ENCODE results near the gene SPATA33. TPM values are rescaled to one million over a fixed set of nuclear protein-coding genes. Genes with fewer than 3 reads are reported as not detected.
A peak's percentile ranks its signal among the peaks of the same experiment; 100 is the strongest.

The SPATA33 gene
- 9.7 TPM for polyA plus RNA-seq (2013, experiment 1 of 2)
- 8.6 TPM for polyA plus RNA-seq (2013, experiment 2 of 2)

- H3K79me1 ChIP-seq (replicated peaks; ENCODE audit: low read length, poor library complexity, severe bottlenecking): peaks cover 23% of the 10 kb centered on the region
- no peak within 1 kb of the TSS for H2BK12ac ChIP-seq (ENCODE audit: low read length in 2 of 2)
- peak within 1 kb of the TSS; percentile 97 for H3K4me2 ChIP-seq (ENCODE audit: low read length, poor library complexity, severe bottlenecking)
- H3K23ac ChIP-seq (ENCODE audit: low read length in 2 of 2): peak within 1 kb of the TSS in 1 of 2 experiments; percentile 70
- H3K18ac ChIP-seq (ENCODE audit: low read depth in 1 of 2, low read length in 2 of 2): peak within 1 kb of the TSS; percentile 94
- peaks cover 16% of the 10 kb centered on the region for H3K4me1 ChIP-seq (ENCODE audit: control insufficient read depth, insufficient read depth, low read depth, low read length)
- peak within 1 kb of the TSS; percentile 89 to 96 for H3K4me3 ChIP-seq (ENCODE audit: insufficient read depth in 1 of 2, low read depth in 1 of 2, low read length in 2 of 2)
- H2BK120ac ChIP-seq (ENCODE audit: low read depth, low read length): peak within 1 kb of the TSS; percentile 71
- H2AFZ ChIP-seq (ENCODE audit: low read depth, low read length): peak within 1 kb of the TSS; percentile 60
- peak within 1 kb of the TSS; percentile 52 for H2BK5ac ChIP-seq (ENCODE audit: low read depth, low read length, poor library complexity, severe bottlenecking)
- no peaks in the 10 kb centered on the region for H3K27me3 ChIP-seq (ENCODE audit: control insufficient read depth in 1 of 2, insufficient read depth in 1 of 2, low read length in 2 of 2)
- no peaks in the 10 kb centered on the region for H3K9me3 ChIP-seq (ENCODE audit: control insufficient read depth, low read length)
- under 1% methylated on average over 94 of the region's 99 CpGs for WGBS
- peak within 1 kb of the TSS; percentile 99 for H4K8ac ChIP-seq (ENCODE audit: low read length)
- H3K9ac ChIP-seq (ENCODE audit: low read length): peak within 1 kb of the TSS; percentile 93
- peak within 1 kb of the TSS; percentile 98 for H4K91ac ChIP-seq (ENCODE audit: low read length)
- peaks cover 27 to 30% of the 10 kb centered on the region in 2 experiments for H3K36me3 ChIP-seq (ENCODE audit: control insufficient read depth in 1 of 2, insufficient read depth in 2 of 2, low read depth in 1 of 2, low read length in 2 of 2)
- H3K4ac ChIP-seq (ENCODE audit: low read depth in 1 of 2, low read length in 2 of 2): peak within 1 kb of the TSS; percentile 64 to 87
- peak; percentile 85 for DNase-seq
- peak within 1 kb of the TSS; percentile 85 for H2BK15ac ChIP-seq (ENCODE audit: low read depth, poor library complexity, severe bottlenecking)
- peak within 1 kb of the TSS in 1 of 2 experiments; percentile 42 for H3K14ac ChIP-seq (ENCODE audit: low read length in 2 of 2)
- no peak within 1 kb of the TSS for H2AK5ac ChIP-seq (ENCODE audit: low read length, severe bottlenecking)
- H3K27ac ChIP-seq (ENCODE audit: low read length, poor library complexity, severe bottlenecking): peak within 1 kb of the TSS; percentile 58
These were observed at the start of gene SPATA33, which contains the start of gene CHMP1A for GRCh38 chr16:89657442-89658220. SPATA33 (plus strand) TSS chr16:89657836; CDS start chr16:89657912, 76 bp downstream. CHMP1A (minus strand) TSS chr16:89657708; CDS start chr16:89657588, 120 bp downstream.

GRCh38 chr16:89607937-89608740 lies 49.5 kb upstream of the SPATA33 start:
- no peaks in the 10 kb centered on the region for H3K79me1 ChIP-seq (replicated peaks; ENCODE audit: low read length, poor library complexity, severe bottlenecking)

GRCh38 chr16:89610108-89610453 lies 47.6 kb upstream of the SPATA33 start:
- Histone ChIP-seq H3K14ac (ENCODE audit: low read length in 2 of 2) (no peak overlapping the region), H3K4ac (ENCODE audit: low read depth in 1 of 2, low read length in 2 of 2) (no peak overlapping the region), H3K79me1 (replicated peaks; ENCODE audit: low read length, poor library complexity, severe bottlenecking) (no peaks in the 10 kb centered on the region), H3K27me3 (ENCODE audit: control insufficient read depth in 1 of 2, insufficient read depth in 1 of 2, low read length in 2 of 2) (peaks cover 0 to 48% of the 10 kb centered on the region in 2 experiments), H3K27ac (ENCODE audit: low read length, poor library complexity, severe bottlenecking) (no peak overlapping the region), H2AFZ (ENCODE audit: low read depth, low read length) (no peak overlapping the region), H3K4me3 (ENCODE audit: insufficient read depth in 1 of 2, low read depth in 1 of 2, low read length in 2 of 2) (no peak overlapping the region), H2BK12ac (ENCODE audit: low read length in 2 of 2) (no peak overlapping the region), H2BK5ac (ENCODE audit: low read depth, low read length, poor library complexity, severe bottlenecking) (no peak overlapping the region), H3K36me3 (ENCODE audit: control insufficient read depth in 1 of 2, insufficient read depth in 2 of 2, low read depth in 1 of 2, low read length in 2 of 2) (no peaks in the 10 kb centered on the region), H2BK120ac (ENCODE audit: low read depth, low read length) (no peak overlapping the region), H3K9me3 (ENCODE audit: control insufficient read depth, low read length) (no peaks in the 10 kb centered on the region), H3K9ac (ENCODE audit: low read length) (no peak overlapping the region), H3K4me1 (ENCODE audit: control insufficient read depth, insufficient read depth, low read depth, low read length) (peaks cover 21% of the 10 kb centered on the region), H2BK15ac (ENCODE audit: low read depth, poor library complexity, severe bottlenecking) (no peak overlapping the region), H3K18ac (ENCODE audit: low read depth in 1 of 2, low read length in 2 of 2) (no peak overlapping the region), H3K23ac (ENCODE audit: low read length in 2 of 2) (no peak overlapping the region), H4K8ac (ENCODE audit: low read length) (no peak overlapping the region), H3K4me2 (ENCODE audit: low read length, poor library complexity, severe bottlenecking) (no peak overlapping the region), H4K91ac (ENCODE audit: low read length) (no peak overlapping the region), H2AK5ac (ENCODE audit: low read length, severe bottlenecking) (no peak overlapping the region)
- WGBS: 100% methylated on average over 1 of the region's 1 CpG
- DNase-seq: no peak

More at GRCh38 chr16:89607937-89608740, 49.5 kb upstream of the SPATA33 start:
- Histone ChIP-seq H4K8ac (ENCODE audit: low read length) (no peak overlapping the region), H4K91ac (ENCODE audit: low read length) (no peak overlapping the region), H3K27ac (ENCODE audit: low read length, poor library complexity, severe bottlenecking) (no peak overlapping the region), H2AK5ac (ENCODE audit: low read length, severe bottlenecking) (no peak overlapping the region), H3K4ac (ENCODE audit: low read depth in 1 of 2, low read length in 2 of 2) (no peak overlapping the region), H2AFZ (ENCODE audit: low read depth, low read length) (no peak overlapping the region), H3K14ac (ENCODE audit: low read length in 2 of 2) (no peak overlapping the region), H3K4me2 (ENCODE audit: low read length, poor library complexity, severe bottlenecking) (no peak overlapping the region), H2BK120ac (ENCODE audit: low read depth, low read length) (no peak overlapping the region), H3K18ac (ENCODE audit: low read depth in 1 of 2, low read length in 2 of 2) (no peak overlapping the region), H3K9ac (ENCODE audit: low read length) (no peak overlapping the region), H2BK15ac (ENCODE audit: low read depth, poor library complexity, severe bottlenecking) (no peak overlapping the region), H3K4me3 (ENCODE audit: insufficient read depth in 1 of 2, low read depth in 1 of 2, low read length in 2 of 2) (no peak overlapping the region), H3K9me3 (ENCODE audit: control insufficient read depth, low read length) (no peaks in the 10 kb centered on the region), H2BK5ac (ENCODE audit: low read depth, low read length, poor library complexity, severe bottlenecking) (no peak overlapping the region), H3K4me1 (ENCODE audit: control insufficient read depth, insufficient read depth, low read depth, low read length) (peaks cover 17% of the 10 kb centered on the region), H3K36me3 (ENCODE audit: control insufficient read depth in 1 of 2, insufficient read depth in 2 of 2, low read depth in 1 of 2, low read length in 2 of 2) (no peaks in the 10 kb centered on the region), H3K27me3 (ENCODE audit: control insufficient read depth in 1 of 2, insufficient read depth in 1 of 2, low read length in 2 of 2) (peaks cover 0 to 42% of the 10 kb centered on the region in 2 experiments), H3K23ac (ENCODE audit: low read length in 2 of 2) (no peak overlapping the region), H2BK12ac (ENCODE audit: low read length in 2 of 2) (no peak overlapping the region)
- WGBS: 89% methylated on average over 32 of the region's 32 CpGs
- DNase-seq: no peak

Measured in mesenchymal stem cell (in vitro differentiated cells and primary cell).